Amniotic stem cell (primary cell): Measurements from ENCODE around the gene ELOB.

Experiments used
- DNase-seq: peaks from one replicate; lab custom pipeline; 2025; lab: John Stamatoyannopoulos, UW

The ELOB gene

GRCh38 chr16:2783581-2784357 is 6.7 kb upstream of the ELOB start:
- DNase-seq: no peak

GRCh38 chr16:2782583-2783351 is 5.7 kb upstream of the ELOB start:
- DNase-seq: no peak

GRCh38 chr16:2779978-2780898 is 3.2 kb upstream of the ELOB start:
- DNase-seq: no peak

GRCh38 chr16:2779151-2779920 is 2.3 kb upstream of the ELOB start:
- no peak for DNase-seq

GRCh38 chr16:2778630-2778958 is 1.5 kb upstream of the ELOB start:
- DNase-seq: no peak

GRCh38 chr16:2777903-2778629 is 986 bp upstream of the ELOB start:
- DNase-seq: no peak

- no peak for DNase-seq
Observed at GRCh38 chr16:2776500-2777139, 460 bp downstream of the ELOB start.

GRCh38 chr16:2775765-2776499 is 1.1 kb downstream of the ELOB start:
- no peak for DNase-seq

GRCh38 chr16:2775131-2775716 is 1.9 kb downstream of the ELOB start:
- no peak for DNase-seq

- DNase-seq: no peak
Observed at GRCh38 chr16:2774161-2774891, 2.8 kb downstream of the ELOB start.

- no peak for DNase-seq
Observed at GRCh38 chr16:2773188-2773968, 3.7 kb downstream of the ELOB start.

- DNase-seq: no peak
Observed at GRCh38 chr16:2771496-2772402, 5.3 kb downstream of the ELOB start.

GRCh38 chr16:2770057-2770951 is 6.8 kb downstream of the ELOB start:
- no peak for DNase-seq

GRCh38 chr16:2769675-2770056 is 7.4 kb downstream of the ELOB start:
- DNase-seq: no peak

GRCh38 chr16:2769100-2769529 is 8.0 kb downstream of the ELOB start:
- DNase-seq: no peak
